GM21529 (cell line): ENCODE results near the gene MAGI2.
A peak's percentile ranks its signal among the peaks of the same experiment; 100 is the strongest.

Source experiments
- ATAC-seq: cut with Tn5 transposase; IDR thresholded peaks from one replicate; pipeline ENCODE4 v1.9.1; 2021; ENCODE audit not compliant: unreplicated experiment

The MAGI2 gene

GRCh38 chr7:78760620-78761355 lies 692.7 kb downstream of the MAGI2 start:
- no peak for ATAC-seq

- ATAC-seq, result no peak
Observed at GRCh38 chr7:78752554-78752953, 700.9 kb downstream of the MAGI2 start.

GRCh38 chr7:78751253-78751652 lies 702.2 kb downstream of the MAGI2 start:
- no peak for ATAC-seq

GRCh38 chr7:78749052-78749746 lies 704.3 kb downstream of the MAGI2 start:
- no peak for ATAC-seq

- ATAC-seq, result no peak
Observed at GRCh38 chr7:78747592-78747991, 705.9 kb downstream of the MAGI2 start.

GRCh38 chr7:78746301-78746700 lies 707.2 kb downstream of the MAGI2 start:
- ATAC-seq, result no peak

GRCh38 chr7:78742694-78743093 lies 710.8 kb downstream of the MAGI2 start:
- no peak for ATAC-seq

GRCh38 chr7:78736548-78736947 lies 716.9 kb downstream of the MAGI2 start:
- no peak for ATAC-seq

GRCh38 chr7:78734626-78735025 lies 718.8 kb downstream of the MAGI2 start:
- ATAC-seq, result no peak

- no peak for ATAC-seq
Observed at GRCh38 chr7:78720066-78720465, 733.4 kb downstream of the MAGI2 start.

- no peak for ATAC-seq
Observed at GRCh38 chr7:78718212-78718611, 735.3 kb downstream of the MAGI2 start.

GRCh38 chr7:78716876-78717275 lies 736.6 kb downstream of the MAGI2 start:
- no peak for ATAC-seq

- no peak for ATAC-seq
Observed at GRCh38 chr7:78714356-78714755, 739.1 kb downstream of the MAGI2 start.

- no peak for ATAC-seq
Observed at GRCh38 chr7:78712111-78712510, 741.4 kb downstream of the MAGI2 start.

GRCh38 chr7:78709658-78710057 lies 743.8 kb downstream of the MAGI2 start:
- no peak for ATAC-seq

- ATAC-seq, result no peak
Observed at GRCh38 chr7:78704504-78704903, 749.0 kb downstream of the MAGI2 start.

- no peak for ATAC-seq
Observed at GRCh38 chr7:78703391-78703790, 750.1 kb downstream of the MAGI2 start.

GRCh38 chr7:78702770-78703169 lies 750.7 kb downstream of the MAGI2 start:
- no peak for ATAC-seq

GRCh38 chr7:78695826-78696225 lies 757.6 kb downstream of the MAGI2 start:
- ATAC-seq, result no peak

GRCh38 chr7:78691584-78691983 lies 761.9 kb downstream of the MAGI2 start:
- ATAC-seq, result peak; percentile 61

- no peak for ATAC-seq
Observed at GRCh38 chr7:78690174-78690573, 763.3 kb downstream of the MAGI2 start.

- no peak for ATAC-seq
Observed at GRCh38 chr7:78688376-78688775, 765.1 kb downstream of the MAGI2 start.

- no peak for ATAC-seq
Observed at GRCh38 chr7:78686189-78686588, 767.3 kb downstream of the MAGI2 start.
